GM12874 (cell line): ENCODE data around the gene SIRT2.

ENCODE experiments used
- CTCF ChIP-seq: IDR thresholded peaks from 2 replicates; pipeline ENCODE4 v1.5.1; 2011; ENCODE audit warnings: low read depth, mild to moderate bottlenecking, control low read depth, low read length, moderate library complexity; ENCODE audit not compliant: insufficient read depth

The SIRT2 gene

GRCh38 chr19:38928391-38929001 lies 29.1 kb upstream of the SIRT2 start:
- TF ChIP-seq CTCF = no peak

GRCh38 chr19:38924388-38924787 lies 25.0 kb upstream of the SIRT2 start:
- TF ChIP-seq CTCF = no peak

- TF ChIP-seq CTCF = no peak
These were observed 23.1 kb upstream of the SIRT2 start for GRCh38 chr19:38922482-38922881.

- no peak for TF ChIP-seq CTCF
These were observed 22.2 kb upstream of the SIRT2 start for GRCh38 chr19:38921420-38922274.

- TF ChIP-seq CTCF = no peak
These were observed 21.4 kb upstream of the SIRT2 start for GRCh38 chr19:38920602-38921419.

GRCh38 chr19:38919837-38920601 lies 20.6 kb upstream of the SIRT2 start:
- no peak for TF ChIP-seq CTCF
